IMR-90 (cell line): ENCODE data around the gene FAM184A. TPM values are rescaled to one million over a fixed set of nuclear protein-coding genes. Genes with fewer than 3 reads are reported as not detected.
"Not testable (repeated sequence)": the region's sequence is repeated elsewhere in the genome, so short reads cannot be mapped to it uniquely, and the experiment has no call there.

Source experiments
- ATAC-seq: fragments of 200-7000 bp; cut with Tn5 transposase; 2 replicates; pipeline ENCODE4 v1.9.1; 2020; ENCODE audit warnings: low read depth, mild to moderate bottlenecking, moderate library complexity
- BruUV-seq: library from RNA; stranded (reverse); fragments of 400-500 nt; replicated peaks from 2 replicates; lab custom pipeline; 2021; lab: Mats Ljungman, UMichigan
- CTCF ChIA-PET: fragments of 300-600 bp; formaldehyde crosslinking; extraction: SDS; loops from one replicate; lab custom pipeline; 2021; ENCODE audit warnings: antibody characterized with exemption; lab: Yijun Ruan, JAX
- POLR2A ChIA-PET: fragments of 300-600 bp; sonication (Branson Sonifier 250); formaldehyde crosslinking; loops from one replicate; lab custom pipeline; 2022; ENCODE audit warnings: antibody characterized with exemption; ENCODE audit not compliant: unreplicated experiment; lab: Charles Lee
- DNase-seq: peaks from one replicate; pipeline ENCODE4 v3.0.0; 2013
- H2AFZ ChIP-seq: replicated peaks from 2 replicates; pipeline ENCODE3; 2013; ENCODE audit warnings: low read length, mild to moderate bottlenecking; ENCODE audit not compliant: poor library complexity
- H2AK5ac ChIP-seq: 2 replicates; pipeline ENCODE4 v1.6.1; 2013; ENCODE audit warnings: low read depth, low read length, inconsistent platforms
- H2AK9ac ChIP-seq: replicated peaks from 2 replicates; pipeline ENCODE3; 2013; ENCODE audit warnings: mild to moderate bottlenecking, low read depth, low read length, moderate library complexity; ENCODE audit not compliant: poor library complexity
- H2BK120ac ChIP-seq: 2 replicates; pipeline ENCODE4 v1.6.1; 2013; ENCODE audit warnings: low read depth, low read length, inconsistent platforms
- H2BK15ac ChIP-seq: 3 replicates; pipeline ENCODE4 v1.6.1; 2013; ENCODE audit warnings: low read depth, low read length, inconsistent platforms
- H2BK20ac ChIP-seq: 2 replicates; pipeline ENCODE4 v1.6.1; 2013; ENCODE audit warnings: low read depth, mild to moderate bottlenecking, inconsistent platforms, low read length, moderate library complexity
- H2BK5ac ChIP-seq: 2 replicates; pipeline ENCODE4 v1.6.1; 2013; ENCODE audit warnings: mild to moderate bottlenecking, low read depth, low read length, inconsistent platforms; ENCODE audit not compliant: poor library complexity, severe bottlenecking
- H3K14ac ChIP-seq: replicated peaks from 2 replicates; pipeline ENCODE4 v1.6.1; 2013; ENCODE audit warnings: low read depth, low read length, inconsistent platforms
- H3K18ac ChIP-seq: 2 replicates; pipeline ENCODE4 v1.6.1; 2013; ENCODE audit warnings: low read depth, low read length, control low read depth
- H3K23ac ChIP-seq: 2 replicates; pipeline ENCODE4 v1.6.1; 2013; ENCODE audit warnings: low read depth, low read length, inconsistent platforms
- H3K27ac ChIP-seq: 2 replicates; pipeline ENCODE4 v1.5.1; 2013; ENCODE audit warnings: mild to moderate bottlenecking, control low read depth, low read length; ENCODE audit not compliant: insufficient read depth
- H3K27me3 ChIP-seq: 2 replicates; pipeline ENCODE4 v1.6.1; 2013; ENCODE audit warnings: low read length; ENCODE audit not compliant: control insufficient read depth, insufficient read depth
- H3K36me3 ChIP-seq: 2 replicates; pipeline ENCODE4 v1.6.1; 2013; ENCODE audit warnings: low read length, mixed read lengths; ENCODE audit not compliant: control insufficient read depth, insufficient read depth
- H3K4ac ChIP-seq: 2 replicates; pipeline ENCODE4 v1.6.1; 2013; ENCODE audit warnings: low read depth, low read length, inconsistent platforms
- H3K4me1 ChIP-seq: 2 replicates; pipeline ENCODE4 v1.6.1; 2013; ENCODE audit warnings: low read length, mixed read lengths; ENCODE audit not compliant: control insufficient read depth, insufficient read depth
- H3K4me2 ChIP-seq: 2 replicates; pipeline ENCODE4 v1.6.1; 2013; ENCODE audit warnings: low read depth, mild to moderate bottlenecking, control low read depth, low read length, moderate library complexity
- H3K4me3 ChIP-seq: 2 replicates; pipeline ENCODE4 v1.5.1; 2013; ENCODE audit warnings: low read depth, mild to moderate bottlenecking, control low read depth, low read length, moderate library complexity; ENCODE audit not compliant: insufficient read depth
- H3K56ac ChIP-seq: 2 replicates; pipeline ENCODE4 v1.6.1; 2013; ENCODE audit warnings: low read length, inconsistent platforms; ENCODE audit not compliant: insufficient read depth; ENCODE audit errors: extremely low read depth
- H3K79me1 ChIP-seq, 2 experiments: 2 replicates each; pipeline ENCODE4 v1.6.1; 2013; ENCODE audit warnings: low read length in 2 of 2, inconsistent platforms in 1 of 2, low read depth in 1 of 2
- H3K9ac ChIP-seq: 2 replicates; pipeline ENCODE4 v1.6.1; 2013; ENCODE audit warnings: low read depth, low read length, control low read depth
- H3K9me1 ChIP-seq: 2 replicates; pipeline ENCODE4 v1.6.1; 2013; ENCODE audit warnings: low read length, inconsistent platforms; ENCODE audit not compliant: insufficient read depth
- H3K9me3 ChIP-seq: 2 replicates; pipeline ENCODE4 v1.6.1; 2013; ENCODE audit warnings: low read length; ENCODE audit not compliant: control insufficient read depth, insufficient read depth
- H4K20me1 ChIP-seq: 2 replicates; pipeline ENCODE4 v1.6.1; 2013; ENCODE audit warnings: low read length, inconsistent platforms; ENCODE audit not compliant: insufficient read depth
- H4K5ac ChIP-seq: 2 replicates; pipeline ENCODE4 v1.6.1; 2013; ENCODE audit warnings: mild to moderate bottlenecking, low read depth, low read length, control low read depth
- H4K8ac ChIP-seq, 2 experiments: 2 replicates each; pipeline ENCODE4 v1.6.1; 2013; ENCODE audit warnings: low read depth in 2 of 2, low read length in 2 of 2, control low read depth in 1 of 2, inconsistent platforms in 1 of 2
- H4K91ac ChIP-seq: 2 replicates; pipeline ENCODE4 v1.6.1; 2013; ENCODE audit warnings: low read depth, low read length, inconsistent platforms; ENCODE audit not compliant: insufficient read depth
- WGBS, 2 experiments: methylation state at CpG; one replicate each; pipeline versions ENCODE4 v1.1.5 to v1.1.7; 2013; ENCODE audit warnings: missing lambda C conversion rate in 2 of 2; ENCODE audit not compliant: insufficient read length in 1 of 2; ENCODE audit errors: extremely low coverage in 2 of 2; 5-methylcytosine and 5-hydroxymethylcytosine counted together
- dilution Hi-C: fragments of 300-500 bp; cut with HindIII; formaldehyde crosslinking; loops from one replicate; pipeline ENCODE4 v1.14.3; 2018; ENCODE audit warnings: low sequenced_read_pairs; ENCODE audit not compliant: unreplicated experiment
- in situ Hi-C: fragments of 300-500 bp; cut with MboI; formaldehyde crosslinking; loops from 3 replicates; pipeline ENCODE4 v1.14.3; 2019; ENCODE audit warnings: low sequenced_read_pairs, inconsistent platforms, mixed read lengths
- intact Hi-C: fragments of 100-400 bp; cut with micrococcal nuclease; formaldehyde crosslinking; loops from 2 replicates; pipeline ENCODE4 v1.10.0; 2022
- polyA plus RNA-seq, 3 experiments: library from polyadenylated mRNA; depleted of rRNA; stranded (reverse); fragments of >200 nt; gene quantifications; 2 replicates each; pipeline ENCODE4 v1.2.3, GENCODE V29; 2012; ENCODE audit warnings: low replicate concordance in 1 of 3
- total RNA-seq: library from RNA; depleted of rRNA; stranded (reverse); fragments of >200 nt; gene quantifications from 2 replicates; pipeline ENCODE4 v1.2.3, GENCODE V29; 2012

The FAM184A gene
- total and polyA plus RNA-seq, 2 of the 4 experiments (the other 2 are of a cell fraction), result 0.03 TPM; not detected in 1

DNA sequence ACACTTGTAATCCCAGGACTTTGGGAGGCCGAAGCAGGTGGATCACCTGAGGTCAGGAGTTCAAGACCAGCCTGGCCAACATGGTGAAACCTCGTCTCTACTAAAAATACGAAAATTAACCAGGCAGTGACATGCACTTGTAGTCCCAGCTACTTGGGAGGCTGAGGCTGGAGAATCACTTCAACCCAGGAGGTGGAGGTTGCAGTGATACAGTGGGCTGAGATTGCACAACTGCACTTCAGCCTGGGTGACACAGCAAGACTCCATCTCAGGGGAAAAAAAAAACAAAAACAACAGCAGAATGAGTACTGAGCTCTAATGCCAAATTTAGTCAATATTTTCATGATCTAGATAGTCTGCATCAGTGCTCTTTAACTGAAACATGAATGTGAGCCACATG is 81.0 kb downstream of the FAM184A start:
- H2AFZ ChIP-seq, in situ Hi-C loops, H3K27me3 ChIP-seq, H3K56ac ChIP-seq, H3K79me1 ChIP-seq, intact Hi-C loops, H3K27ac ChIP-seq, H2AK9ac ChIP-seq, H2BK15ac ChIP-seq, H3K4me2 ChIP-seq, dilution Hi-C loops, H2AK5ac ChIP-seq, H2BK20ac ChIP-seq, BruUV-seq, H4K91ac ChIP-seq, H4K5ac ChIP-seq, ATAC-seq, CTCF ChIA-PET, H3K23ac ChIP-seq, H3K36me3 ChIP-seq, H3K9me3 ChIP-seq, H3K9me1 ChIP-seq, H3K18ac ChIP-seq, H3K4me3 ChIP-seq, H2BK5ac ChIP-seq, H2BK120ac ChIP-seq, H4K8ac ChIP-seq, DNase-seq, H3K4ac ChIP-seq, H3K4me1 ChIP-seq, H3K9ac ChIP-seq, H3K14ac ChIP-seq, H4K20me1 ChIP-seq: not testable (repeated sequence)
- POLR2A ChIA-PET, result interaction anchor here (0.8 kb wide), 1 partner anchor 1736 kb away, joined by 7 read pairs; no protein-coding TSS in a partner anchor
- 17% methylated on average over 1 of the region's 3 CpGs; no CpG with 5 or more reads in 1 of the 2 experiments for WGBS, 2 experiments
